Measurements from ENCODE around the gene SOX14. TPM values are rescaled to one million over a fixed set of nuclear protein-coding genes. Genes with fewer than 3 reads are reported as not detected.

The SOX14 gene
- total RNA-seq, 2 donors from 2014 or later, result not detected

GRCh38 chr3:137809509-137809908 lies 45.4 kb downstream of the SOX14 start:
- H3K36me3 ChIP-seq (replicated peaks in 1 of 2; ENCODE audit: insufficient read depth in 1 of 2, low read depth in 2 of 2), result no peaks in the 10 kb centered on the region
- DNase-seq, result no peak
- H3K27ac ChIP-seq, result no peak overlapping the region
- no peaks in the 10 kb centered on the region for H3K9me3 ChIP-seq
- intact Hi-C loops (cut with DNase I), result no loop called here
- ATAC-seq, result no peak
- no peak overlapping the region for H3K4me3 ChIP-seq
- TF ChIP-seq CTCF (IDR thresholded peaks at IDR 0.05) (no peak), POLR2A (IDR thresholded peaks at IDR 0.05) (no peak)
- H3K27me3 ChIP-seq, result peaks cover 0 to 3% of the 10 kb centered on the region in 2 donors
- no peaks in the 10 kb centered on the region for H3K4me1 ChIP-seq

- peaks cover 0 to 3% of the 10 kb centered on the region in 2 donors for H3K27me3 ChIP-seq
- 17 to 18% methylated on average over 4 of the region's 4 CpGs for WGBS, 2 donors
- no peaks in the 10 kb centered on the region for H3K9me3 ChIP-seq
- TF ChIP-seq CTCF (IDR thresholded peaks at IDR 0.05) (no peak), POLR2A (IDR thresholded peaks at IDR 0.05) (no peak)
- ATAC-seq (no peak), DNase-seq (no peak)
- H3K4me3 ChIP-seq, result no peak overlapping the region
- no peak overlapping the region for H3K27ac ChIP-seq
- no peaks in the 10 kb centered on the region for H3K4me1 ChIP-seq
- H3K36me3 ChIP-seq (replicated peaks in 1 of 2; ENCODE audit: insufficient read depth in 1 of 2, low read depth in 2 of 2), result no peaks in the 10 kb centered on the region
- intact Hi-C loops (cut with DNase I), result no loop called here
These were observed 47.9 kb downstream of the SOX14 start for GRCh38 chr3:137812023-137812422.

GRCh38 chr3:137815251-137815650 lies 51.1 kb downstream of the SOX14 start:
- 77 to 80% methylated on average over 8 of the region's 8 CpGs for WGBS, 2 donors
- ATAC-seq (no peak), DNase-seq (no peak)
- Histone ChIP-seq H3K36me3 (replicated peaks in 1 of 2; ENCODE audit: insufficient read depth in 1 of 2, low read depth in 2 of 2) (no peaks in the 10 kb centered on the region), H3K4me1 (no peaks in the 10 kb centered on the region), H3K4me3 (no peak overlapping the region), H3K27me3 (peaks cover 0 to 3% of the 10 kb centered on the region in 2 donors), H3K9me3 (no peaks in the 10 kb centered on the region), H3K27ac (no peak overlapping the region)
- no peak for TF ChIP-seq POLR2A (IDR thresholded peaks at IDR 0.05)
- TF ChIP-seq CTCF (IDR thresholded peaks at IDR 0.05), result no peak
- intact Hi-C loops (cut with DNase I), result no loop called here

Other genes with a start within 250 kb of the SOX14 start
- gene CLDN18, start 245.8 kb downstream of the SOX14 start, total RNA-seq, result 10 to 100 TPM in 1 of 2 donors, 1 to 10 TPM in 1; 2.0 to 10.1 TPM